MCF 10A (cell line): Measurements from ENCODE around the gene UAP1L1. TPM values are rescaled to one million over a fixed set of nuclear protein-coding genes. Genes with fewer than 3 reads are reported as not detected.

Experiments
- BruUV-seq: library from RNA; stranded (reverse); fragments of 400-500 nt; replicated peaks from 2 replicates; lab custom pipeline; 2021; lab: Mats Ljungman, UMichigan
- CTCF ChIA-PET: fragments of 300-600 bp; sonication (Branson Sonifier 250); formaldehyde crosslinking; extraction: SDS; loops from one replicate; lab custom pipeline; 2021; ENCODE audit warnings: antibody characterized with exemption, inconsistent platforms; lab: Yijun Ruan, JAX
- POLR2A ChIA-PET: fragments of 300-600, 350-650 bp; sonication (Branson Sonifier 250); formaldehyde crosslinking; extraction: SDS; loops from one replicate; lab custom pipeline; 2020; ENCODE audit warnings: antibody characterized with exemption, inconsistent platforms; lab: Yijun Ruan, JAX
- DNase-seq: peaks from one replicate; pipeline ENCODE4 v3.0.0-alpha.2; 2018; ENCODE audit not compliant: unreplicated experiment
- H3K27ac Mint-ChIP-seq: one replicate; pipeline ENCODE4 v1.8.0; 2022; ENCODE audit warnings: mild to moderate bottlenecking, low read depth, mixed read lengths; ENCODE audit not compliant: unreplicated experiment
- H3K27me3 Mint-ChIP-seq: one replicate; pipeline ENCODE4 v1.8.0; 2022; ENCODE audit warnings: mixed read lengths; ENCODE audit not compliant: insufficient read depth, unreplicated experiment
- H3K36me3 Mint-ChIP-seq: one replicate; pipeline ENCODE4 v1.8.0; 2022; ENCODE audit warnings: mild to moderate bottlenecking, moderate library complexity, mixed read lengths; ENCODE audit not compliant: insufficient read depth, unreplicated experiment
- H3K4me1 Mint-ChIP-seq: one replicate; pipeline ENCODE4 v1.8.0; 2022; ENCODE audit warnings: mixed read lengths; ENCODE audit not compliant: insufficient read depth, unreplicated experiment
- H3K4me3 Mint-ChIP-seq: one replicate; pipeline ENCODE4 v1.8.0; 2022; ENCODE audit warnings: mild to moderate bottlenecking, moderate library complexity, mixed read lengths; ENCODE audit not compliant: unreplicated experiment
- H3K9me3 Mint-ChIP-seq: one replicate; pipeline ENCODE4 v1.8.0; 2022; ENCODE audit warnings: mixed read lengths; ENCODE audit not compliant: unreplicated experiment
- CTCF ChIP-seq: fragments of 200-600 bp; IDR thresholded peaks from one replicate; pipeline ENCODE4 v1.8.0; 2022; ENCODE audit warnings: antibody characterized with exemption, mild to moderate bottlenecking; ENCODE audit not compliant: unreplicated experiment
- intact Hi-C: fragments of 100-400 bp; cut with micrococcal nuclease; formaldehyde crosslinking; loops from 2 replicates; pipeline ENCODE4 v1.14.1; 2022
- total RNA-seq: library from RNA; stranded (reverse); gene quantifications from 2 replicates; pipeline ENCODE4 v1.2.3, GENCODE V29; 2022

The UAP1L1 gene
- total RNA-seq, 1 experiment from 2014 or later = 1.0 TPM

- BruUV-seq = no TSS peak
- Mint-ChIP-seq H3K36me3 (no peaks in the 10 kb centered on the region), H3K27me3 (no peaks in the 10 kb centered on the region), H3K4me3 (no peak overlapping the region), H3K4me1 (peaks cover 23% of the 10 kb centered on the region), H3K9me3 (no peaks in the 10 kb centered on the region), H3K27ac (no peak overlapping the region)
- no peak for TF ChIP-seq CTCF
- POLR2A ChIA-PET = interaction anchor here (0.5 to 1.9 kb wide), 3 partner anchors 11 to 14 kb away, joined by 3 to 9 read pairs (median 4); partner anchors contain the start of gene SAPCD2
- CTCF ChIA-PET = interaction anchor here (0.7 to 3.8 kb wide), 5 partner anchors 11 to 244 kb away, joined by 3 to 23 read pairs (median 5); partner anchors contain the start of genes ABCA2 and SAPCD2
- intact Hi-C loops = no loop called here
- no peak for DNase-seq
Observed at GRCh38 chr9:137082222-137082924, 5.1 kb downstream of the UAP1L1 start.

- no peaks in the 10 kb centered on the region for H3K36me3 Mint-ChIP-seq
- DNase-seq = no peak
- peaks cover 28% of the 10 kb centered on the region for H3K4me1 Mint-ChIP-seq
- TF ChIP-seq CTCF = no peak
- ChIA-PET CTCF (interaction anchor here (0.7 to 3.8 kb wide), 5 partner anchors 16 to 245 kb away, joined by 3 to 23 read pairs (median 5); partner anchors contain the start of gene ABCA2), POLR2A (interaction anchor here (0.6 to 1.9 kb wide), 8 partner anchors 11 to 135 kb away, joined by 3 to 9 read pairs (median 3); partner anchors contain the start of genes NPDC1 and SAPCD2)
- peak overlapping the region; percentile 84 for H3K27ac Mint-ChIP-seq
- intact Hi-C loops = no loop called here
- BruUV-seq = no TSS peak
- no peaks in the 10 kb centered on the region for H3K9me3 Mint-ChIP-seq
- H3K4me3 Mint-ChIP-seq = no peak overlapping the region
- no peaks in the 10 kb centered on the region for H3K27me3 Mint-ChIP-seq
Observed at GRCh38 chr9:137082925-137083290, 5.6 kb downstream of the UAP1L1 start.

GRCh38 chr9:137083394-137084004 is 6.2 kb downstream of the UAP1L1 start:
- POLR2A ChIA-PET = interaction anchor here (0.6 to 1.9 kb wide), 10 partner anchors 12 to 157 kb away, joined by 3 to 10 read pairs (median 3); partner anchors contain the start of genes NPDC1, SAPCD2 and TUBB4B
- H3K4me3 Mint-ChIP-seq = no peak overlapping the region
- DNase-seq = peak; percentile 96
- H3K4me1 Mint-ChIP-seq = peaks cover 33% of the 10 kb centered on the region
- CTCF ChIA-PET = interaction anchor here (0.6 to 3.8 kb wide), 8 partner anchors 7 to 271 kb away, joined by 3 to 23 read pairs (median 4); partner anchors contain the start of gene ABCA2
- H3K9me3 Mint-ChIP-seq = no peaks in the 10 kb centered on the region
- H3K27me3 Mint-ChIP-seq = no peaks in the 10 kb centered on the region
- intact Hi-C loops = no loop called here
- TF ChIP-seq CTCF = no peak
- no TSS peak for BruUV-seq
- H3K36me3 Mint-ChIP-seq = no peaks in the 10 kb centered on the region
- H3K27ac Mint-ChIP-seq = peak overlapping the region; percentile 84

GRCh38 chr9:137084526-137084925 is 7.2 kb downstream of the UAP1L1 start:
- H3K4me1 Mint-ChIP-seq = peaks cover 38% of the 10 kb centered on the region
- no peak overlapping the region for H3K4me3 Mint-ChIP-seq
- no peaks in the 10 kb centered on the region for H3K9me3 Mint-ChIP-seq
- H3K36me3 Mint-ChIP-seq = peaks cover 8% of the 10 kb centered on the region
- peak overlapping the region; percentile 89 for H3K27ac Mint-ChIP-seq
- no peaks in the 10 kb centered on the region for H3K27me3 Mint-ChIP-seq
- intact Hi-C loops = no loop called here
- BruUV-seq = no TSS peak
- TF ChIP-seq CTCF = no peak
- CTCF ChIA-PET = interaction anchor here (0.6 to 3.8 kb wide), 4 partner anchors 16 to 187 kb away, joined by 3 to 23 read pairs (median 6); no protein-coding TSS in a partner anchor
- DNase-seq = no peak
- POLR2A ChIA-PET = interaction anchor here (0.8 to 2.9 kb wide), 9 partner anchors 9 to 156 kb away, joined by 3 to 16 read pairs (median 9); partner anchors contain the start of genes RNF224, SAPCD2, TPRN and TUBB4B
